GM23338 (cell line): ENCODE results near the gene ANKRD6. TPM values are rescaled to one million over a fixed set of nuclear protein-coding genes. Genes with fewer than 3 reads are reported as not detected.

ENCODE experiments used
- ATAC-seq: fragments of 200-7000 bp; cut with Tn5 transposase; 3 replicates; pipeline ENCODE4 v1.9.1; 2020
- DNase-seq: peaks from one replicate; pipeline ENCODE4 v3.0.0-alpha.2; 2015; ENCODE audit warnings: low spot score
- H2AFZ ChIP-seq: fragments of 200-600 bp; sonication (generic); 2 replicates; pipeline ENCODE4 v1.8.0; 2016; ENCODE audit warnings: antibody characterized with exemption, mild to moderate bottlenecking, moderate library complexity
- H3F3A ChIP-seq: fragments of 200-600 bp; sonication (generic); replicated peaks from 2 replicates; pipeline ENCODE4 v1.8.0; 2017; ENCODE audit warnings: antibody characterized with exemption, mixed run types, low read depth
- H3K27ac ChIP-seq: fragments of 200-600 bp; sonication (generic); 2 replicates; pipeline ENCODE4 v1.6.1; 2016; ENCODE audit warnings: low read depth
- H3K27me3 ChIP-seq: fragments of 200-600 bp; sonication (generic); 2 replicates; pipeline ENCODE4 v1.8.0; 2016; ENCODE audit warnings: mild to moderate bottlenecking, mixed run types, moderate library complexity; ENCODE audit not compliant: insufficient read depth
- H3K36me3 ChIP-seq: fragments of 200-600 bp; sonication (generic); 2 replicates; pipeline ENCODE4 v1.8.0; 2016; ENCODE audit warnings: mild to moderate bottlenecking; ENCODE audit not compliant: insufficient read depth
- H3K4me1 ChIP-seq: fragments of 200-600 bp; sonication (generic); 2 replicates; pipeline ENCODE4 v1.8.0; 2016; ENCODE audit warnings: mild to moderate bottlenecking, moderate library complexity; ENCODE audit not compliant: insufficient read depth
- H3K4me2 ChIP-seq: fragments of 200-600 bp; sonication (generic); 2 replicates; pipeline ENCODE4 v1.7.1; 2017; ENCODE audit warnings: mixed run types
- H3K4me3 ChIP-seq: fragments of 200-600 bp; sonication (generic); 2 replicates; pipeline ENCODE4 v1.6.1; 2016; ENCODE audit warnings: mixed run types
- H3K79me2 ChIP-seq: fragments of 200-600 bp; sonication (generic); replicated peaks from 2 replicates; pipeline ENCODE4 v1.8.0; 2017; ENCODE audit warnings: mild to moderate bottlenecking; ENCODE audit not compliant: insufficient read depth
- H3K9me2 ChIP-seq: fragments of 200-600 bp; sonication (generic); 2 replicates; pipeline ENCODE4 v1.8.0; 2017; ENCODE audit not compliant: insufficient read depth
- H4K20me1 ChIP-seq: fragments of 200-600 bp; sonication (generic); replicated peaks from 2 replicates; pipeline ENCODE4 v1.8.0; 2017; ENCODE audit warnings: mild to moderate bottlenecking; ENCODE audit not compliant: insufficient read depth
- H3K27ac Mint-ChIP-seq: 2 replicates; pipeline ENCODE4 v1.8.0; 2020; ENCODE audit warnings: inconsistent platforms, mild to moderate bottlenecking, moderate library complexity, mixed read lengths
- H3K27me3 Mint-ChIP-seq: 3 replicates; pipeline ENCODE4 v1.8.0; 2022; ENCODE audit warnings: low read depth, mild to moderate bottlenecking, moderate library complexity, mixed read lengths, inconsistent platforms; ENCODE audit not compliant: insufficient read depth, poor library complexity
- H3K36me3 Mint-ChIP-seq: 3 replicates; pipeline ENCODE4 v1.8.0; 2021; ENCODE audit warnings: low read depth, mild to moderate bottlenecking, inconsistent platforms, moderate library complexity, mixed read lengths
- H3K4me1 Mint-ChIP-seq: 3 replicates; pipeline ENCODE4 v1.8.0; 2020; ENCODE audit warnings: mild to moderate bottlenecking, inconsistent platforms, mixed read lengths
- H3K4me3 Mint-ChIP-seq: 3 replicates; pipeline ENCODE4 v1.8.0; 2021; ENCODE audit warnings: moderate library complexity, mild to moderate bottlenecking, inconsistent platforms, mixed read lengths
- H3K9me3 Mint-ChIP-seq: 3 replicates; pipeline ENCODE4 v1.8.0; 2020; ENCODE audit warnings: moderate library complexity, mild to moderate bottlenecking, inconsistent platforms, mixed read lengths
- CREB1 ChIP-seq: fragments of 250-450 bp; sonication (Bioruptor Pico); IDR thresholded peaks from 2 replicates; pipeline ENCODE4 v1.5.0; 2020; ENCODE audit warnings: low read depth, mild to moderate bottlenecking, moderate library complexity
- CTCF ChIP-seq, 2 experiments: fragments of 200-600 bp in 1 of 2; sonication (generic) in 1 of 2; conservative IDR thresholded peaks; 2 replicates each; pipeline versions ENCODE4 v1.5.1 to v1.6.1; 2016 to 2017; ENCODE audit warnings: antibody characterized with exemption in 2 of 2, low read depth in 2 of 2, mild to moderate bottlenecking in 2 of 2, moderate library complexity in 1 of 2
- ETS1 ChIP-seq: IDR thresholded peaks from 2 replicates; pipeline ENCODE4 v1.6.1; 2016; ENCODE audit warnings: antibody characterized with exemption
- EZH2 ChIP-seq: fragments of 200-600 bp; sonication (generic); IDR thresholded peaks from one replicate; pipeline ENCODE4 v1.8.0; 2017; ENCODE audit warnings: antibody characterized with exemption, mild to moderate bottlenecking, low read depth; ENCODE audit not compliant: unreplicated experiment
- EZH2phosphoT487 ChIP-seq: fragments of 200-600 bp; sonication (generic); IDR thresholded peaks from one replicate; pipeline ENCODE4 v1.8.1; 2018; ENCODE audit warnings: antibody characterized with exemption; ENCODE audit not compliant: unreplicated experiment
- JUNB ChIP-seq: IDR thresholded peaks from one replicate; pipeline ENCODE4 v1.6.1; 2016; ENCODE audit warnings: antibody characterized with exemption; ENCODE audit not compliant: unreplicated experiment
- NANOG ChIP-seq: IDR thresholded peaks from 2 replicates; pipeline ENCODE4 v1.6.1; 2016; ENCODE audit warnings: antibody characterized with exemption, borderline replicate concordance
- POLR2AphosphoS5 ChIP-seq: IDR thresholded peaks from 2 replicates; pipeline ENCODE4 v1.6.1; 2016; ENCODE audit warnings: antibody characterized with exemption, low read depth
- REST ChIP-seq: IDR thresholded peaks from one replicate; pipeline ENCODE4 v1.6.1; 2018; ENCODE audit warnings: antibody characterized with exemption; ENCODE audit not compliant: unreplicated experiment
- STAT1 ChIP-seq: IDR thresholded peaks from one replicate; pipeline ENCODE4 v1.6.1; 2016; ENCODE audit warnings: antibody characterized with exemption; ENCODE audit not compliant: unreplicated experiment
- ZNF114 ChIP-seq: fragments of 250-450 bp; sonication (Bioruptor Pico); IDR thresholded peaks from 2 replicates; pipeline ENCODE4 v1.5.0; 2020; ENCODE audit warnings: mild to moderate bottlenecking, moderate library complexity
- ZNF331 ChIP-seq: fragments of 250-450 bp; sonication (Bioruptor Pico); IDR thresholded peaks from 2 replicates; pipeline ENCODE4 v1.5.0; 2020; ENCODE audit warnings: low read depth, mild to moderate bottlenecking, moderate library complexity
- ZNF462 ChIP-seq: fragments of 250-450 bp; sonication (Bioruptor Pico); IDR thresholded peaks from 2 replicates; pipeline ENCODE4 v1.5.0; 2020; ENCODE audit warnings: mild to moderate bottlenecking, moderate library complexity
- polyA plus RNA-seq: library from polyadenylated mRNA; unstranded; fragments of >200 nt; fragmentation: Nextera tagmentation; extraction: Ambion mirVana; gene quantifications from 2 replicates; pipeline ENCODE4 v1.2.1, GENCODE V29; 2016
- total RNA-seq: library from RNA; depleted of rRNA; stranded (reverse); fragments of >200 nt; shearing (Covaris generic); gene quantifications from 2 replicates; pipeline ENCODE4 v1.2.3, GENCODE V29; 2014

Gene ANKRD6
- total and polyA plus RNA-seq, 2 experiments from 2014 or later = 3.2 to 9.2 TPM

GRCh38 chr6:89679215-89680120, 246.5 kb downstream of the ANKRD6 start:
- Histone ChIP-seq H3K27me3 (no peaks in the 10 kb centered on the region), H4K20me1 (0 out of 2 replicates have a peak, but pooled peaks cover 3% of the 10 kb centered on the region), H3F3A (peaks cover 41% of the 10 kb centered on the region; the same call in 1 of the 2 replicates), H3K36me3 (peaks cover 92% of the 10 kb centered on the region), H3K4me1 (peaks cover 22% of the 10 kb centered on the region), H3K4me2 (peak overlapping the region; percentile 50; the same call in 1 of the 2 replicates), H3K27ac (peak overlapping the region; percentile 76), H2AFZ (no peak overlapping the region), H3K9me2 (no peaks in the 10 kb centered on the region), H3K79me2 (peaks cover 17% of the 10 kb centered on the region), H3K4me3 (no peak overlapping the region)
- DNase-seq (no peak), ATAC-seq (peak; percentile 83)
- Mint-ChIP-seq H3K9me3 (no peaks in the 10 kb centered on the region), H3K4me1 (peaks cover 36% of the 10 kb centered on the region), H3K4me3 (no peak overlapping the region; the same call in 2 of the 3 replicates), H3K27me3 (peaks cover 6% of the 10 kb centered on the region), H3K36me3 (peaks cover 98% of the 10 kb centered on the region), H3K27ac (peak overlapping the region; percentile 85)
- TF ChIP-seq ZNF114 (CRISPR knock-in tag) (no peak), EZH2phosphoT487 (no peak), ZNF462 (CRISPR knock-in tag) (no peak), EZH2 (no peak), NANOG (no peak), CTCF (conservative IDR thresholded peaks at IDR 0.05; ENCODE audit: low read depth in 2 of 2) (no peak), STAT1 (no peak), JUNB (no peak), POLR2AphosphoS5 (no peak), ETS1 (no peak), REST (no peak), CREB1 (CRISPR knock-in tag) (no peak), ZNF331 (CRISPR knock-in tag) (no peak)
